Activated naive CD8-positive, alpha-beta T cell treated with anti-CD3 and anti-CD28 coated beads, Interleukin-2, amount 10 ng/mL, durations not matched to agents 7 days and 5 days (primary cell): ENCODE measurements around the gene PEX5. TPM values are rescaled to one million over a fixed set of nuclear protein-coding genes. Genes with fewer than 3 reads are reported as not detected.

Source experiments
- total RNA-seq, 2 experiments: library from RNA; stranded (reverse); gene quantifications; one replicate each; pipeline ENCODE4 v1.2.3, GENCODE V29; 2021

Gene PEX5
- total RNA-seq, 2 experiments from 2014 or later, result 21.1 to 23.0 TPM

Other genes with a start within 250 kb of the PEX5 start
- gene RNU7-1, start 245.9 kb upstream of the PEX5 start, total RNA-seq, result not detected
- 100 to 1,000 TPM; 210 to 217 TPM for gene C12orf57, start 245.7 kb upstream of the PEX5 start, total RNA-seq
- gene PTPN6, start 238.3 kb upstream of the PEX5 start, total RNA-seq, result 100 to 1,000 TPM; 349 to 370 TPM
- 100 to 1,000 TPM; 175 to 189 TPM for gene PHB2, start 219.0 kb upstream of the PEX5 start, total RNA-seq
- 10 to 100 TPM; 50.0 to 55.7 TPM for gene EMG1, start 218.8 kb upstream of the PEX5 start, total RNA-seq
- gene LPCAT3, start 171.2 kb upstream of the PEX5 start, total RNA-seq, result 10 to 100 TPM; 30.3 to 33.9 TPM
- gene C1S, start 129.0 kb upstream of the PEX5 start, total RNA-seq, result 1 to 10 TPM; 1.3 TPM
- gene C1R, start 97.2 kb upstream of the PEX5 start, total RNA-seq, result 1 to 10 TPM; 4.6 to 6.4 TPM
- 10 to 100 TPM; 29.8 to 36.0 TPM for gene C1RL, start 80.5 kb upstream of the PEX5 start, total RNA-seq
- gene RBP5, start 60.8 kb upstream of the PEX5 start, total RNA-seq, result 1 to 10 TPM in 1 of 2 experiments, under 1 TPM in 1; 0.58 to 1.3 TPM
- 100 to 1,000 TPM in 1 of 2 experiments, 10 to 100 TPM in 1; 99.3 to 104 TPM for gene CLSTN3, start 59.3 kb upstream of the PEX5 start, total RNA-seq
- gene ACSM4, start 114.4 kb downstream of the PEX5 start, total RNA-seq, result not detected